MCF 10A (cell line): Measurements from ENCODE around the gene ATG16L2. TPM values are rescaled to one million over a fixed set of nuclear protein-coding genes. Genes with fewer than 3 reads are reported as not detected.

Source experiments
- BruUV-seq: library from RNA; stranded (reverse); fragments of 400-500 nt; replicated peaks from 2 replicates; lab custom pipeline; 2021; lab: Mats Ljungman, UMichigan
- CTCF ChIA-PET: fragments of 300-600 bp; sonication (Branson Sonifier 250); formaldehyde crosslinking; extraction: SDS; loops from one replicate; lab custom pipeline; 2021; ENCODE audit warnings: antibody characterized with exemption, inconsistent platforms; lab: Yijun Ruan, JAX
- POLR2A ChIA-PET: fragments of 300-600, 350-650 bp; sonication (Branson Sonifier 250); formaldehyde crosslinking; extraction: SDS; loops from one replicate; lab custom pipeline; 2020; ENCODE audit warnings: antibody characterized with exemption, inconsistent platforms; lab: Yijun Ruan, JAX
- DNase-seq: peaks from one replicate; pipeline ENCODE4 v3.0.0-alpha.2; 2018; ENCODE audit not compliant: unreplicated experiment
- H3K27ac Mint-ChIP-seq: one replicate; pipeline ENCODE4 v1.8.0; 2022; ENCODE audit warnings: mild to moderate bottlenecking, low read depth, mixed read lengths; ENCODE audit not compliant: unreplicated experiment
- H3K27me3 Mint-ChIP-seq: one replicate; pipeline ENCODE4 v1.8.0; 2022; ENCODE audit warnings: mixed read lengths; ENCODE audit not compliant: insufficient read depth, unreplicated experiment
- H3K36me3 Mint-ChIP-seq: one replicate; pipeline ENCODE4 v1.8.0; 2022; ENCODE audit warnings: mild to moderate bottlenecking, moderate library complexity, mixed read lengths; ENCODE audit not compliant: insufficient read depth, unreplicated experiment
- H3K4me1 Mint-ChIP-seq: one replicate; pipeline ENCODE4 v1.8.0; 2022; ENCODE audit warnings: mixed read lengths; ENCODE audit not compliant: insufficient read depth, unreplicated experiment
- H3K4me3 Mint-ChIP-seq: one replicate; pipeline ENCODE4 v1.8.0; 2022; ENCODE audit warnings: mild to moderate bottlenecking, moderate library complexity, mixed read lengths; ENCODE audit not compliant: unreplicated experiment
- H3K9me3 Mint-ChIP-seq: one replicate; pipeline ENCODE4 v1.8.0; 2022; ENCODE audit warnings: mixed read lengths; ENCODE audit not compliant: unreplicated experiment
- CTCF ChIP-seq: fragments of 200-600 bp; IDR thresholded peaks from one replicate; pipeline ENCODE4 v1.8.0; 2022; ENCODE audit warnings: antibody characterized with exemption, mild to moderate bottlenecking; ENCODE audit not compliant: unreplicated experiment
- intact Hi-C: fragments of 100-400 bp; cut with micrococcal nuclease; formaldehyde crosslinking; loops from 2 replicates; pipeline ENCODE4 v1.14.1; 2022
- total RNA-seq: library from RNA; stranded (reverse); gene quantifications from 2 replicates; pipeline ENCODE4 v1.2.3, GENCODE V29; 2022

The ATG16L2 gene
- total RNA-seq, 1 experiment from 2014 or later: 11.2 TPM

GRCh38 chr11:72786305-72787215, 27.7 kb upstream of the ATG16L2 start:
- TF ChIP-seq CTCF: no peak
- BruUV-seq: no TSS peak
- ChIA-PET CTCF (interaction anchor here (0.6 to 0.8 kb wide), 4 partner anchors 61 to 404 kb away, joined by 3 to 5 read pairs (median 4); no protein-coding TSS in a partner anchor), POLR2A (interaction anchor here (0.8 kb wide), 1 partner anchor 18 kb away, joined by 4 read pairs; no protein-coding TSS in a partner anchor)
- DNase-seq: no peak
- intact Hi-C loops: no loop called here
- Mint-ChIP-seq H3K27me3 (no peaks in the 10 kb centered on the region), H3K27ac (no peak overlapping the region), H3K4me1 (peaks cover 9% of the 10 kb centered on the region), H3K9me3 (no peaks in the 10 kb centered on the region), H3K4me3 (no peak overlapping the region), H3K36me3 (peaks cover 5% of the 10 kb centered on the region)

GRCh38 chr11:72787216-72788104, 26.8 kb upstream of the ATG16L2 start:
- no peak overlapping the region for H3K27ac Mint-ChIP-seq
- DNase-seq: no peak
- H3K36me3 Mint-ChIP-seq: peaks cover 1% of the 10 kb centered on the region
- peaks cover 3% of the 10 kb centered on the region for H3K4me1 Mint-ChIP-seq
- POLR2A ChIA-PET: interaction anchor here (0.8 kb wide), 1 partner anchor 19 kb away, joined by 4 read pairs; no protein-coding TSS in a partner anchor
- CTCF ChIA-PET: interaction anchor here (0.6 to 0.8 kb wide), 2 partner anchors 224 to 553 kb away, joined by 3 to 4 read pairs; no protein-coding TSS in a partner anchor
- no peak for TF ChIP-seq CTCF
- no peak overlapping the region for H3K4me3 Mint-ChIP-seq
- intact Hi-C loops: no loop called here
- BruUV-seq: no TSS peak
- H3K27me3 Mint-ChIP-seq: no peaks in the 10 kb centered on the region
- no peaks in the 10 kb centered on the region for H3K9me3 Mint-ChIP-seq

- no peak for TF ChIP-seq CTCF
- POLR2A ChIA-PET: no interaction called here
- BruUV-seq: no TSS peak
- Mint-ChIP-seq H3K9me3 (no peaks in the 10 kb centered on the region), H3K27me3 (no peaks in the 10 kb centered on the region), H3K27ac (no peak overlapping the region), H3K4me3 (no peak overlapping the region), H3K36me3 (no peaks in the 10 kb centered on the region), H3K4me1 (peaks cover 6% of the 10 kb centered on the region)
- intact Hi-C loops: no loop called here
- CTCF ChIA-PET: interaction anchor here (0.6 to 1.2 kb wide), 2 partner anchors 25 to 63 kb away, joined by 3 to 6 read pairs; no protein-coding TSS in a partner anchor
- no peak for DNase-seq
Observed at GRCh38 chr11:72788241-72788640, 26.0 kb upstream of the ATG16L2 start.
